HG03575 (cell line): ENCODE results near the gene PACSIN2.
"Not testable (repeated sequence)": the region's sequence is repeated elsewhere in the genome, so short reads cannot be mapped to it uniquely, and the experiment has no call there.

ENCODE experiments used
- ATAC-seq: cut with Tn5 transposase; IDR thresholded peaks from one replicate; pipeline ENCODE4 v1.9.1; 2021; ENCODE audit not compliant: unreplicated experiment, insufficient number of reproducible peaks, low FRiP score; ENCODE audit errors: extremely low read depth

PACSIN2 gene

DNA sequence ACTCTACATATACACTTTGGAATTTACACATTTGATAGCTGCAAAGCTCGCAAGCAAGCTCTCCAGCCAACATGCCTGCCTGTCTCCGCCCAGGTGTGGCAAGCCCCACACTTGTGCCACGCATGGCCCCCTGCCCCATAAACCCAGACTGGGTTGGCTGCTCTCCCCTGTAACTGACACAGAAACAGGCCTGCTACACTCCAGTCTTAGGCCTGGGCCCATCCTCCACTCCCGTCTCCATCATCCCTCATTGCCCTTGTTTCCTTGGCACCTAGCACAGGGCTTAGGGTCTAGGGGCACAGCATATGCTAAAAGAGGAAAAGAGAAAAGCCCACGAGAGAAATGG is 41.4 kb downstream of the PACSIN2 start:
- ATAC-seq = no peak

- ATAC-seq = no peak
Measured at GRCh38 chr22:42972649-42973535, 42.1 kb downstream of the PACSIN2 start.

DNA sequence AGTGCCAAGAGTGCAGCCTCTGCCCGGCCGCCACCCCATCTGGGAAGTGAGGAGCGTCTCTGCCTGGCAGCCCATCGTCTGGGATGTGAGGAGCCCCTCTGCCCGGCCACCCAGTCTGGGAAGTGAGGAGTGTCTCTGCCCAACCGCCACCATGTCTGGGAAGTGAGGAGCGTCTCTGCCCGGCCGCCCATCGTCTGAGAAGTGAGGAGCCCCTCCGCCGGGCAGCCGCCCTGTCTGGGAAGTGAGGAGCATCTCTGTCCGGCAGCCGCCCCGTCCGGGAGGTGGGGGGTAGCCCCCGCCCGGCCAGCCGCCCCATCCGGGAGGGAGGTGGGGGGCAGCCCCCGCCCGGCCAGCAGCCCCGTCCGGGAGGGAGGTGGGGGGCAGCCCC is 43.5 kb downstream of the PACSIN2 start:
- ATAC-seq = not testable (repeated sequence)

- no peak for ATAC-seq
Measured at GRCh38 chr22:42970029-42970428, 44.9 kb downstream of the PACSIN2 start.

GRCh38 chr22:42969348-42969975 is 45.5 kb downstream of the PACSIN2 start:
- no peak for ATAC-seq

GRCh38 chr22:42967933-42968332 is 47.0 kb downstream of the PACSIN2 start:
- ATAC-seq = no peak

GRCh38 chr22:42967005-42967404 is 47.9 kb downstream of the PACSIN2 start:
- ATAC-seq = no peak

GRCh38 chr22:42966497-42966896 is 48.5 kb downstream of the PACSIN2 start:
- ATAC-seq = no peak

GRCh38 chr22:42964994-42965699 is 49.8 kb downstream of the PACSIN2 start:
- no peak for ATAC-seq

DNA sequence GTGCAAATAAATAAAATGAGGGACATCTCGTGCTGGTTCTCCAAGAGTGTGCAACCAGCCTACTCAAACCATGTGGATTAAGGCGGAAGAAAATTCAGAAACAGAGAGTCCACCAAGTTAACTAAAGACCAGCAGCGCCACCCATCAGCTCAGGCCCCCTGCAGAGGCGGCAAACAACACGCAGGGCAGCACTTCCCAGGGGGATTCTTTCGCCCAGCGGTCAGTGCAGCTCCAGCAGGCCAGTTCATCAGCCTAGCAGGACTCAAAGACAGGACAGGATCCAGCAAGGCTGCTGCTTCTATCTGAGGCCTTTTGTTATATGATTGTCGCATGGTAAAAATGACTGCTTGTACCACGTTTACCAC is 51.7 kb downstream of the PACSIN2 start:
- no peak for ATAC-seq

GRCh38 chr22:42962295-42963230 is 52.4 kb downstream of the PACSIN2 start:
- no peak for ATAC-seq

DNA sequence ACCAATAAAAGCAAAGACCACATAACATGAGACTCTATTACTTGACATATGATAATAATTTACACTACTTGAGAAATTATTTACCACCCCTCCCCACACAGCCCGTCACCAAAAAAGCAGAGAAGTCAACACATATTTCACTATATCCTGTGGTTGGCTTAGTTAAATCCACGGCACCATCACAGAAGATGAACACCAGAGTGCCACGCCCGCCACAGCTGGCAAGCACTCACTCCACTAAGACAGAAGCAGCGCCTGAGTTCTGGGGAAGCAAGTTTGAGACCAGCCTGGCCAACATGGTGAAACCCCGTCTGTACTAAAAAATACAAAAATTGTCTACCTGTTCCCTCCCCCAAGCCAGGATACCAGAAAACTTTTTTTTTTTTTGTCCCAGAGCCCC is 53.1 kb downstream of the PACSIN2 start:
- no peak for ATAC-seq

GRCh38 chr22:42961400-42961690 is 53.6 kb downstream of the PACSIN2 start:
- ATAC-seq = not testable (repeated sequence)

DNA sequence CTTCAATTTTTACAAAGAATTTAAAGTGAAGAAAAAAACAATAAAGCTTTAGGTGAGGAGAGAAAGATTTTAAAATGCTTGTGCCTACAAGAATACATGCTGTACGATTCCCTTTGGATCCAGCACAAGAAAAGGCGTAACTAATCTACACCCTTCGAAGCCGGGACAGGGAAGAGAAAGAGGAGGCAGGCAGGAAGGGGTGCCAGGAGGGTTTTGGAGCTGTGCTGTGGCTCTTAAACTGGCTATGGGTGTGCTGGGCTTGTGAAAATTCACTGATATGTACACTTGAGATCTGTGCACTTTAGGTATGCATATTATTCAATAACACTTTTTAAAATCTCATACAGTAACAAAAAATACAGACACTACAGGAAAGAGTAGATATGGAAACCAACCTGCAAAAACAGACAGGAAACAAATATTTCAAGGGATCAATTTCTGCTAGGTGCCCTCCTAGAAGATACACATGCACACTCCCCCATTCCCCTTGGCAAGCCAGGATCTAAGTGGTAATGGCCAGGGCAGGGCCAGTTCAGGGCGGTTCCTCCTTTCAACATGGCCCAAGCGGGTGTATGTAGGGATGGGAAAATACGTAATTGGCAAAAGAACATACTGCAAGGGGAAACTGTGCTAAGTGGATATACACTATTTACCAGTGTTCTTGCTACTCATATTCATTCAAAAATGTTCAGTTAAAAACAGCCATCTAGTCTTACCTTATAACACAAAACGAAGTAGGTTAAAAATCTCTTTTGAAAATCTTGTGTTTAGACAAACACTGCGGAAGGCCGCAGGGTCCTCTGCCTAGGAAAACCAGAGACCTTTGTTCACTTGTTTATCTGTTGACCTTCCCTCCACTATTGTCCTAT is 54.2 kb downstream of the PACSIN2 start:
- no peak for ATAC-seq

DNA sequence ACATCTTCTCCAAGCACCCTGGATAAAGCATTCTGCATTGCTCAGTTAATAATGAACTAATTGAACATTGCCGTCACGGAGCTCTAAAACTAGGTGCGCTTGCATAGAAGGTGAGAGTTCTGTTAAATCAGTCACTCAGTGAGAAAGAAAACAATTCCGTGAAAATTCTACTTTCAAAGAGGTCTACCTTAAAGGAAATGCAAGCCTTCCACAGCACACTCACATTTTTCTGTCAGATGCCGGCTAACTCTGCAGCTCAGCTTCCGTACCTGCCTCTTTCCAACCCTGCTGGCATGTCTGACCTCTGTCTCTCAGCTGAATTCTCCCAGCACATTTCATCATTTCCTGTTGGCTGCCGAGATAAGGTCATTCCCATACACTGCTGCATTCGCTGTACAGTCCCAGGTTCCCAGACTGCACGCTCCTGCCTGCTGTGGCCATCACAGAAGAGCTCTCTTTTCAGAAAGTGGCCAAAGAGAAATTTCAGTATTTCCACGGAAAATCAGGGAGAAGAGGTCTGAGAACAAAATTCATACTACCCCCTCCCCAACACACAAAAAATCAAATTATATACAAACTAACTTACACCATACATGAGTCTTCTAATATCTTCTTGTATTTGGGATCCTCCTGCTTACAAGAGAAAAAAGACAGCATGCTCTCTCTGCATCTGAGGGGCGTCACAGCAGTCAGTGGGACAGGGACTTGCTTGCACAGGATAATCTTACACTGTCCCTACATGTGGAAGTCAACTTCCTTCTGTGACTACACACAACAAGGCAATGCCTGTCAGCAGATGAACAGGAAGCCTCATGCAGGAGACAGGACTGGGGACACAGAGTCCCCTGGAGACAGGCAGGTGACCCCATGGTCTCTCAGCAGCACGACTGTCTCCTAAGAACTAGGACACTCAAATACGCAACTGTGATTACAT is 55.1 kb downstream of the PACSIN2 start:
- no peak for ATAC-seq

GRCh38 chr22:42958937-42959336 is 56.0 kb downstream of the PACSIN2 start:
- ATAC-seq = no peak

DNA sequence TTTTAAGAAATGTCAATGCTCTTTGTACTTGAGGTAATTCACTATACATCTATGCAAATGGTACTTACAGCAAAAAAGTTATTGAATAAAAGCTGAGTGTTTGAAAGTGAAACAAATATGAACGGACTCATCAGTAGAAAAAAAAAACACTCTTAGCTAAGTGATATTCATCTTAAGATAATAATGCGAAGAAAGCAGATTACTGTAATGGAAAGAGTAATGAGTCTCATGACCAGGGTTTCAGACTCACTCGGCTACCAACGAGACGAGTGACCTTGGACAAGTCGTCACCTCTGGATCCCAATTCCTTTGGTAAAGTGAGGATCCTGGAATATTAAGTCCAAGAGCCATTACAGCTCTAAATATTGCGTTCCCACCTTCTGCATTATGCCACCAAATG is 57.0 kb downstream of the PACSIN2 start:
- no peak for ATAC-seq
